KOPT-K1 (cell line): ENCODE results near the gene MDH2.
"Not testable (repeated sequence)": the region's sequence is repeated elsewhere in the genome, so short reads cannot be mapped to it uniquely, and the experiment has no call there.

Experiments
- H3K27ac ChIP-seq: fragments of 200-600 bp; sonication (generic); 2 replicates; pipeline ENCODE4 v1.5.1; 2016; ENCODE audit warnings: antibody characterized with exemption, mild to moderate bottlenecking, low read depth, low read length; ENCODE audit not compliant: poor library complexity, severe bottlenecking
- H3K36me3 ChIP-seq: fragments of 200-600 bp; sonication (generic); 2 replicates; pipeline ENCODE4 v1.5.1; 2017; ENCODE audit warnings: antibody characterized with exemption, mild to moderate bottlenecking, low read length, moderate library complexity; ENCODE audit not compliant: insufficient read depth
- H3K9me3 ChIP-seq: fragments of 200-600 bp; sonication (generic); 2 replicates; pipeline ENCODE4 v1.5.1; 2017; ENCODE audit warnings: antibody characterized with exemption, low read length, mild to moderate bottlenecking; ENCODE audit not compliant: insufficient read depth, poor library complexity, severe bottlenecking

The MDH2 gene

GRCh38 chr7:76057103-76057812, 9.4 kb downstream of the MDH2 start:
- no peak overlapping the region for H3K27ac ChIP-seq
- H3K36me3 ChIP-seq: peaks cover 100% of the 10 kb centered on the region
- no peaks in the 10 kb centered on the region for H3K9me3 ChIP-seq

GRCh38 chr7:76057813-76058145, 9.9 kb downstream of the MDH2 start:
- Histone ChIP-seq H3K36me3 (peaks cover 100% of the 10 kb centered on the region), H3K9me3 (no peaks in the 10 kb centered on the region), H3K27ac (no peak overlapping the region)

GRCh38 chr7:76058745-76059144, 10.8 kb downstream of the MDH2 start:
- not testable (repeated sequence) for H3K27ac ChIP-seq, H3K9me3 ChIP-seq
- H3K36me3 ChIP-seq: peaks cover 100% of the 10 kb centered on the region

GRCh38 chr7:76060842-76061241, 12.9 kb downstream of the MDH2 start:
- no peak overlapping the region for H3K27ac ChIP-seq
- peaks cover 100% of the 10 kb centered on the region for H3K36me3 ChIP-seq
- no peaks in the 10 kb centered on the region for H3K9me3 ChIP-seq

- Histone ChIP-seq H3K27ac (no peak overlapping the region), H3K36me3 (peaks cover 100% of the 10 kb centered on the region), H3K9me3 (no peaks in the 10 kb centered on the region)
Measured at GRCh38 chr7:76062254-76062653, 14.3 kb downstream of the MDH2 start.

GRCh38 chr7:76063114-76063513, 15.2 kb downstream of the MDH2 start:
- Histone ChIP-seq H3K9me3 (no peaks in the 10 kb centered on the region), H3K27ac (no peak overlapping the region), H3K36me3 (peaks cover 98% of the 10 kb centered on the region)

- Histone ChIP-seq H3K9me3 (no peaks in the 10 kb centered on the region), H3K36me3 (peaks cover 94% of the 10 kb centered on the region), H3K27ac (no peak overlapping the region)
Measured at GRCh38 chr7:76063525-76063924, 15.6 kb downstream of the MDH2 start.

GRCh38 chr7:76064208-76064970, 16.5 kb downstream of the MDH2 start:
- no peak overlapping the region for H3K27ac ChIP-seq
- peaks cover 85% of the 10 kb centered on the region for H3K36me3 ChIP-seq
- H3K9me3 ChIP-seq: no peaks in the 10 kb centered on the region

- Histone ChIP-seq H3K27ac (no peak overlapping the region), H3K9me3 (no peaks in the 10 kb centered on the region), H3K36me3 (peaks cover 78% of the 10 kb centered on the region)
Measured at GRCh38 chr7:76065016-76065612, 17.2 kb downstream of the MDH2 start.

GRCh38 chr7:76066716-76067503, 19.0 kb downstream of the MDH2 start:
- H3K36me3 ChIP-seq: peaks cover 60% of the 10 kb centered on the region
- H3K27ac ChIP-seq: no peak overlapping the region
- no peaks in the 10 kb centered on the region for H3K9me3 ChIP-seq

- Histone ChIP-seq H3K36me3 (peaks cover 37% of the 10 kb centered on the region), H3K9me3 (no peaks in the 10 kb centered on the region), H3K27ac (no peak overlapping the region)
Measured at GRCh38 chr7:76069238-76069638, 21.3 kb downstream of the MDH2 start.

- peaks cover 13% of the 10 kb centered on the region for H3K36me3 ChIP-seq
- no peak overlapping the region for H3K27ac ChIP-seq
Measured at GRCh38 chr7:76071316-76072242, 23.7 kb downstream of the MDH2 start.

GRCh38 chr7:76072243-76073148, 24.6 kb downstream of the MDH2 start:
- Histone ChIP-seq H3K36me3 (peaks cover 4% of the 10 kb centered on the region), H3K27ac (no peak overlapping the region), H3K9me3 (no peaks in the 10 kb centered on the region)

More at GRCh38 chr7:76071316-76072242, 23.7 kb downstream of the MDH2 start:
- H3K9me3 ChIP-seq: no peaks in the 10 kb centered on the region
